GM19351 (cell line): ENCODE measurements around the gene ATP5ME.
"Not testable (repeated sequence)": the region's sequence is repeated elsewhere in the genome, so short reads cannot be mapped to it uniquely, and the experiment has no call there.

Experiments used
- ATAC-seq: cut with Tn5 transposase; IDR thresholded peaks from one replicate; pipeline ENCODE4 v1.9.1; 2021; ENCODE audit warnings: mild to moderate bottlenecking, moderate library complexity; ENCODE audit not compliant: unreplicated experiment

ATP5ME gene

DNA sequence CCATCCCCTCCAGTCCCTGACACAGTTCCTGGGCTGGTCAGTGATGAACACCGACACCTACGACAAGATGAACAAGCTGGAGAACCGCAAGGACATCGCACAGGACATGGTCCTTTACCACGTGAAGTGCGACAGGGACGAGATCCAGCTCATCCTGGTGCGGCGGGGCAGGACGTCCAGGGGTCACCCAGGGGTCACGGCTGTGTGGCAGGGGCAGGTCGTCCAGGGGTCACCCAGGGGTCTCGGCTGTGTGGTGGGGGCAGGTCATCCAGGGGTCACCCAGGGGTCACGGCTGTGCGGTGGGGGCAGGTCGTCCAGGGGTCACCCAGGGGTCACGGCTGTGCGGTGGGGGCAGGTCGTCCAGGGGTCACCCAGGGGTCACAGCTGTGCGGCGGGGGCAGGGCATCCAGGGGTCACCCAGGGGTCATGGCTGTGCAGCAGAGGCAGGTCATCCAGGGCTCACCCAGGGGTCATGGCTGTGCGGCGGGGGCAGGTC lies 16.7 kb downstream of the ATP5ME start:
- no peak for ATAC-seq

DNA sequence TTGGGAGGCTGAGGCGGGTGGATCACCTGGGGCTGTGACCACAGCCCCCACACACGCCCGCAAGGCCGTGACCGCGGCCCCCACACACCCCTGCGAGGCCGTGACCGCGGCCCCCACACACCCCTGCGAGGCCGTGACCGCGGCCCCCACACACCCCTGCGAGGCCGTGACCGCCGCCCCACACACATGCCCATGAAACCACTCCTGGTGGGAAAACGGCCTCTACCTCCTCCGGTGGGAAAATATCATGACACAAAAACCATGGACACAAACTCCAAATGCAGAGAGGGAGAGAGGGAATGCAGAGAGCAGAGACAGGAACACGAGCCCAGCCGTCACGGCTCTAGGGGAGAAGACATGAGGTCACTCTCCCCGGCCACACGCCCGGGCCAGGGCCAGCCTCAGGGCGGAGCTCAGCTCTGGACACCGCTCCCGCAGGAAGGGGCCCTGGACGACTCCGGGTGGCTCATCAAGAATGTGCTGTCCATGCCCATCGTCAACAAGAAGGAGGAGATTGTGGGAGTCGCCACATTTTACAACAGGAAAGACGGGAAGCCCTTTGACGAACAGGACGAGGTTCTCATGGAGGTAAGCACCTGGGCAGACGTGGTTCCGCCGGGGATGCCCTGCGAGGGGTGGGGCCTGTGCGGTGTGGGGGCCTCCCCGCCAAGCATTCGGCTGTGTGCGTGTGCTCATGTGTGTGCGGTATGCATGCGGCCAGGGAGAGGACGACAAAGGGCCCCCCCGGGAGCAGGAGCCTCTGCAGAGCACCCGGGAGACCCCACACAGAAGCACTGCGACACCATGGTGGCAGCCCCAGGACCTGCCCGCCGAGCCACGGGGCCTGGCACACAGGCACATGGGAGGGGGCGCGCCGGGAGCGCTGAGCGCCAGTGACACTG lies 17.4 kb downstream of the ATP5ME start:
- no peak for ATAC-seq

DNA sequence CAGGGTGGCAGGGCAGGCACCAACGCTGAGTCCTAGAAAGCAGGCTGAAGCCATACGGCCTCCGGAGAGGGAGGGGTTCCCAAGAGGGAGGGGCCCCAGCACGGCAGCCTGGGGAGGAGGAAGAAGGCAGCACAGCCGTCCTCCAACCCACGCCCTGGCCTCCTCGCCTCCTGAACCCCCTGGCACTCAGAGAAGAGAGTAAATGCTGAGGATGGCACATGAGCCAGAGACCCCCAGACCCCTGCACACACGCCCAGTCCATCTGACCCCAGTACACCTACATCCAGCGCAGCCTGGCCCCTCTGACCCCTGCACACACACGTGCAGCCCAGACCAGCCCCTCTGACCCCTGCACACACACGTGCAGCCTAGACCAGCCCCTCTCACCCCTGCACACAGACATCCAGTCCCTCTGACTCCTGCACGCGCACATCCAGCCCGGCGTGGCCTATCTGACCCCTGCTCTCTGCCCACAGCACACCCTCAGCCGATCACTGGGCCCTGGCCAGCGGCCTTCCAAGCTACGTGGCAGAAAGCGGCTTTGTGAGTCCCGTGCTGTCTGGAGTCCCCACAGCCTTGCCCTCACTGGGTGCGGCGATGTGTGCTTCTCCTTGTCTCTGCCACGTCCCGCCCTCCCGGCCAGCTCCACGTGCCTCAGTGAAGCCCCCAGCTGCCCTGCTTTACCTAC lies 18.5 kb downstream of the ATP5ME start:
- ATAC-seq = no peak

DNA sequence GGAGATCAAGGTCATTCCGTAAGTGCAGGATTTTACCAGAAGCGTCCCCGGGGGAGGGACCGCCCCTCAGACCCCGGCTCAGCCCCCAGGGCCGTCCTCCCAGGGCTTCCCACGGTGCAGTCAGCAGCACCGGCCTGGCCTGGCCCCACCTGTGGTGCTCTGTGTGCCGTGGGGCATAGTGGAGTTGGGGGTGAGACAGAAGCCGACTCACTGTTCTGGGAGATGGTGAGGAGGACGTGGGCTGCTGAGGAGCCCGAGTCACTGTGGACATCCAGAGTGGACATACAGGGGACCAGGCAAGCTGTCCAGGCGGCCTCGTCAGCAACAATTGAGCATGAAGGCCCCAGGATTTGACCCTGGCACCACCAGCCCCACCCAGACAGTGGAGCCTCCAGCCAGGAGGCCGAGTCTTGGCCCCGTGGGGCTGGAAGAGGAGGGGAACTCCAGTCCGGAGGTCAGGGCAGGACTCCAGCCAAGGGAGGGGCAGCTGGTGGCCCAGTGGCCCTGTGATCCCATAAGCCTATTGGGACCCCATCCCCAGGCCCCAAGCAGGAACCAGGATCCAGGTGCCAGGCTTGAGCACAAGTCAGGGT lies 19.1 kb downstream of the ATP5ME start:
- no peak for ATAC-seq

DNA sequence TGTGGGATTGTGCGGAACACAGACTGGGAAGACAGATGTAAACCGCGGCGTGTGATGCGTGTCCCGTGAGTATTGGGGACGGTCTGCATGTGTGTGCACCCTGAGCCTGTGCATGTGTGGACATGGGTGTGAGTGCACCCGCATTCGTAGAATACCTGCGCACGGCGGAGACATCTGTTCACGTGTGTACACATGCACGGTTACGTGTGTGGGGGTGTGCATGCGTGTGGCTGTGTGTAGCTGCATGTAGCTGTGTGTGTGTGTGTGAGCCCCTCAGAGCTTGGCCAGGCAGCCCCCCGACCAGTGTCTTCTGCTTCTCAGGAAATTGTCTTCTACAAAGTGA lies 19.6 kb downstream of the ATP5ME start:
- no peak for ATAC-seq

DNA sequence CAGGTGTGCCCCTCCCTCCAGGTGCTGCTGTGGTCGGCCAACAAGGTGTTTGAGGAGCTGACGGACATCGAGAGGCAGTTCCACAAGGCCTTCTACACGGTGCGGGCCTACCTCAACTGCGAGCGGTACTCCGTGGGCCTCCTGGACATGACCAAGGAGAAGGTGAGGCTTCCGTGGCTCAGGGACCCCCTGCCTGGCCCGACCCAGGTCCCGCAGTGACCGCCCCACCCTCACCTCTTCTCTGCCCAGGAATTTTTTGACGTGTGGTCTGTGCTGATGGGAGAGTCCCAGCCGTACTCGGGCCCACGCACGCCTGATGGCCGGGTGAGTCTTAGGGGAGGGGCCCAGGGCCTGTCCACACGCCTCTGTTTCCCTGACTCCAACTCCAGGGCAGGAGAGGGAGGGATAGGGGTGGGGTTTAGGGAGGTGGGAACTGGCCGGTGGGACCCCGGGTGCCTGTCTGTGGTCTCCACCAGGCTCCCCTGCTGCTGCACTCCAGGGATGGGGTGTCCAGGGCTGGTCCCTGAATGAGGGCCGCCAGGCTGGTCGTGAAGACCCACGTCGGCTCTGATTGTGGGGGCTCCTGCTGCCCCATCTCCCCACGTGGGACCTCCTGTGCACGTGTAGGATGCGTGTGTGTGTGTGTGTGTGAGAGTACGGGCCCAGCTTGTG lies 20.1 kb downstream of the ATP5ME start:
- no peak for ATAC-seq

DNA sequence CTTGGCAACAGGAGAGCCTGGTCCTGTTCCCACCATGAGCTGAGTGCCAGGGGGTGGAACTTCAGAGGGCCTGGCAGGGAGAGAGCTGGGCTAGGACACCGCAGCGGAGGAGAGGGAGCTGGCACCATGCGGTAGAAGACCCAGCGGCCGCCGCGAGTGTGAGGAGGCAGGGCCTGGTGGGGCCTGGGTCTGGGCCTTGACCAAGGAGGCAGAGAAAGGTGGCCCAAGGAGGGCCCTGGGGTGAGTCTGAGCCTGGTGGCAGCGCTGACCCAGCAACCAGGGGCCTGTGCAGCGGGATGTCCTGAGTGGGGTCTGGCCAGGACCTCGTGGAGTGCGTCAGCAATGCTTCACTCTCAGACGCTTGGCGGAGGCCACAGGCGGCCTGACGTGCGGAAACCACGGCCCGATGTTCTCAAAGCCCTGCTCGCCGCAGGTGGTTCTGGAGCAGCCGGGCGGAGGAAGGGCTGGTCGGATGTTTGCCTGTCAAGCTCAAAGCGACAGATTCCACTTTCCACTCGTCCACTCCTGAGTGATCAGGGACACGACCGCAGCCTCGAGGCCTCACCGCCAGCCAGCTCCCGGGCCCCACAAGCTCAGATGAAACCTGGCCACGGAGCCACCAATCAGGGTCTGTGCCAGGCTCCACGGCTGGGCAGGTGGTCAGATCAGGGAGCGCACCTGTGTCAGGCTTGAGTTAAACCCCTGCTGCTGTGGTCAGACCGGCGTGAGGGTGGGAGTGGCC lies 20.8 kb downstream of the ATP5ME start:
- ATAC-seq = no peak

DNA sequence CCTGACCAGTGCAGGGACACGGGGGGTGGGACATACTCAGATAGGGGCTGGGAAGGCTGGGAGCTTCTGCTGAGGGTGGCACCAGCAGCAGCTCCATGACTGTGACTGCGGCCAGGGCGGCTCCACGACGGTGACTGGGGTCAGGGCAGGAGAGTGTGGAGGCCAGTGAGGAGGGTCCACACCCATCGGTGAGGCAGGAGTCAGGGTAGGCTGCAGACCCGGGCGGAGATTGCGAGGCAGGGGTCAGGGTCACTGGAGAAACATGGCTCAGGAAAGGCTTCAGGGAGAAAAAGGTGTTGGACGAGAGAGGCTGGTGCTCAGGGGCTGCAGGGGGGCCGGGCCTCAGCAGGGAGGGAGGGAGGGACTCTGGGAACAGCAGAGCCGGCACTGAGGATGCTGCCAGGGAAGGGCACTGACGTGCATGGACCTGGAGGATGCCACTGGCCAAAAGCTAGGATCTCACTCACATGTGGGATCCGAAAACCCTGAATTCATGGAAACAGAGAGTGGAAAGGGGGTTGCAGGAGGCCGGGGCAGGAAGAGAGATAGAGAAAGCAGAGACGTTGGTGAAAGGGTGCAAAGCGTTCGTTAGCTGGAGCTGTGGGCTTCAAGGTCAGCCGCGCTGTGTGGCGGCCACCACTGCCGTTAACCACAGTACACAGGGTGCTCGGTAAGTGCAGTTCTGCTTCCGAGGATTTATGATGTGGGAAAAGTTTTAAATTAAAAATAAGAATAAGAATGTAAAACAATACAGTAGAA lies 22.0 kb downstream of the ATP5ME start:
- ATAC-seq = no peak

DNA sequence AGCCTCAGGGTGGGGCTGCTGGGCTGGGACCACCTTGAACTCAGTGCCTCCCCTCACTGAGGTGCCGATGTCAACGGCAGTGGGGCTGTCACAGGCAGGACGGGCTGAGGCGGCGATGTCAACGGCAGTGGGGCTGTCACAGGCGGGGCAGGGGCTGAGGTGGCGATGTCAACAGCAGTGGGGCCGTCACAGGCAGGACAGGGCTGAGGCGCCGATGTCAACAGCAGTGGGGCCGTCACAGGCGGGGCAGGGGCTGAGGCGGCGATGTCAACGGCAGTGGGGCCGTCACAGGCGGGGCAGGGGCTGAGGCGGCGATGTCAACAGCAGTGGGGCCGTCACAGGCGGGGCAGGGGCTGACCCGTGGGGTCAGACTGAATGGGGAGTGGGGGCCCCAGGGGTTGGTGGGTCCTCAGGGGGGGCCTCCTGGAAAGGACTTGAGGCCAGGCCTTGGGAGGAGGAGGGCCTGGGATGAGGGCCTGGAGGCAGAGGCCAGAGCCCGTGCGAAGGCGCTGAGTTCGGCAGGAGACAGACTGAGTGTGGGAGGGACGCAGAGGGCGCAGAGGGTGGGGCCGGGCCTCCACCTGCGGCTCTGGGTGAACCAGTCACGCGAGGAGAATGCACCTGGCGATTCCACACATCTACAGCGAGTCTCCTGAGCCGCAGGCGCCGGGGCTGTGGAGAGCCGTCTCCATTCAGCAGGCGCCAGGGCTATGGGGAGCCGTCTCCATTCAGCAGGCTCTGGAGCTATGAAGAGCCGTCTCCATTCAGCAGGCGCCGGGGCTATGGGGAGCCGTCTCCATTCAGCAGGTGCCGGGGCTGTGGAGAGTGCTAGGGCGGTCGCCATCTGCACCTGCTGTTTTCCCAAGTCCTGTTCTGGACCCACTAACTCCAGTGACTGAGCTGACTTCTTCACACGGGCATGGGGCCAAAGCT lies 22.9 kb downstream of the ATP5ME start:
- ATAC-seq = no peak

DNA sequence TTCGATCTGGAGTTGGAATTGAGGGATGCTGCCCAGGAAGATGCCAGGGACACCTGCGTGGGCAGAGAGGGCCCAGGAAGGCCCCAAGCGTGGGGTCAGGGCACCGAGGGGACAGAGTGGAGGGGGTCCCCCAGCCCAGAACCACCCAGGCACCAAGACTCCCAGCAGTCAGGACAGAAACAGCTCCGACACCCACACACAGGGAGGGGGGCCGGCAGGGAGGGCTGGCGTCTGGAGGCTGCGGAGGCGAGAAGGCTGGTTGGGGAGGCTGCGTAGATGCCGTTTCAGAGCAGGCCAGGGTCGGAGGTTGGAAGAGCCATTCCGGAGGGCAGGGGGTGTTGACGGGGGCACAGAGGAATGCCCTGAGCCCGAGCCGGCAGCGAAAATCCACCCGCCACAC lies 23.6 kb downstream of the ATP5ME start:
- no peak for ATAC-seq

DNA sequence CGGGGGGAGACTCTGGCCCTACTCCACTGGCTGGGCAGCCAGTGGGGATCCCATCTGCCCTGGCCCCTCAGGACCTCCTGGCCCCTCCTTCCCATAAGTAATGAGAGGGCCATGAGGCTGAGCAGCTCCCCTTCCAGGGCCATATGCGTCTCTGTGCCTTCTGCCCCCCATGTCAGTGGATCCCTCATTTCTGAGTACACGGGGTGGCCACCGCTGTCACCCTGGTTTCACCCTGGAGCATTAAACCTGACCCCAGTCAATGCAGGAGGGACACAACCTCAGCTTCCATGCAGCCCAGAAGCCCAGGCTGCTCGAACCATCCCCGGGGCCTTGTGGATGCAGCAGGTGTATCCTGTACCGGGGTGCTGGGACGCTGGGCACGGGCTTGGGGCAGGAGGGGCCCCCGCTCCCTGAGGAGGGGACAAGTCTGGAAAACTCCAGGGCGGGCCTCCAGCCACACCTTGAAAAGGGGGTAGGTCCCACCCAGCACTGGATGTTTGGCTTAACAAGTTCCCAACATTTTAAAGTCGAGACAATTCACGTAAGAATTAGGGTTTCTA lies 24.2 kb downstream of the ATP5ME start:
- ATAC-seq = no peak

DNA sequence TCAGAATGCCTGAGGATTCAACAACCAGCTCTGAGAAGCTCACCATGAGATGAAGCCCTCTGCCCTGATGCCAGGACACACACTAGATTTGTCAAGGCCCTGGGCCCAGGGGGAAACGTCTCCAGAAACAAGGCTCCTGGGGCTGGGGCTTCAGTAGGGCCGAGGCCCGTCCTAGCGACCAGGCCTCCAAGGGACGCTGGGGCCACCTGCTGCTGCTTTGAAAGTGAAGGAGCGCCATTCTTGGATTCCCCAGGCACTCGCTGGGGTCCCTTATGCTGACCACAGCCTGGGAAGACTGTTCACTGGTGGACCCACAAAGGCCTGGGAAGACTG lies 24.8 kb downstream of the ATP5ME start:
- no peak for ATAC-seq

DNA sequence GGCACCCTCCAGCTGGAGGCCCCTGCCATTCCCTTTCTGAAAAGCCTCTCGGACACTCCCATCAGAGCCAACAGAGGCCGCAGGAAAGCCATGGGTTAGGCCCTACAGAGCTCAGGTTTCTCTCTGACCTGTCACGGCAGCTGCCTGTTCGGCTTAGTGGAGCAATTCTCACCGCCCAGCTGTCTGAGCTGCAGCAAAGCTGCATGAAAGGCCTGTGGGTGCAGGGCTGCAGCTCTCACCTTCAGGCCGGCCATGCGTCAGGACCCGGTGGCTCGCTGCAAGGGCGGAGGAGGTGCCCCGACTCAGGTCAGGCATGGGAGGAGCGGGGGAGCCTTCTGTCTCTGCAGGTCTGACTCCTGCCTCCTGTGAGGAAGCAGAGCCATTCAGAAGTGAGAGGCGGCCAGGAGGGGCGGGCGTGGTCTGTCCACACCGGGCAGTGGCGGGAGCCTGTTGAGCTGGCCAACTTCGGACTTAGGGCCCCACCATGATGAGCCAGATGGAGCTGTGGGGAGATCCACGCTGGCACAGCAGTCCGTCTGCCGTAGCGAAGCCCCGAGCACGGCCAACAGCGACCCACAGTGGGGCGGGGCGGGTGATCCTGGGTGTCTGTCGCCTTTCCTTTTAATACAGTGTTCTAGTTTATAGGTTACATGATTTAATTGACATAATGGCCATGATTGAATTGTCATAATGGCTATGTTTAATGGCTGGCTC lies 25.3 kb downstream of the ATP5ME start:
- no peak for ATAC-seq

DNA sequence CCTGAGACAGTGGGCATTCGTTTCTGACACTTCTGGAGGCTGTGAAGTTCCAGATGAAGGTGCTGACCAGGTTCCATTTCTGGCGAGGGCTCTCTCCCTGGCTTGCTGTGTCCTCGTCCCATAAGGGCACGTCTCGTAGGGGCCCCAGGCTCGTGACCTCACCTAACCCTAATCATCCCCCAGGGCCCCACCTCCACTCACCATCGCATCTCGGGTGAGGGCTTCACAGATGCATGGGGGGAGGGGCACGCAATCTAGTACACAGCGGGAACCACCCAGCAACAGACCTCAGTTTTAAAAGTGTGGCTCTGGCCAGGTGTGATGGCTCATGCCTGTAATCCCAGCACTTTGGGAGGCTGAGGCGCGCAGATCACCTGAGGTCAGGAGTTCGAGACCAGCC lies 26.6 kb downstream of the ATP5ME start:
- no peak for ATAC-seq

DNA sequence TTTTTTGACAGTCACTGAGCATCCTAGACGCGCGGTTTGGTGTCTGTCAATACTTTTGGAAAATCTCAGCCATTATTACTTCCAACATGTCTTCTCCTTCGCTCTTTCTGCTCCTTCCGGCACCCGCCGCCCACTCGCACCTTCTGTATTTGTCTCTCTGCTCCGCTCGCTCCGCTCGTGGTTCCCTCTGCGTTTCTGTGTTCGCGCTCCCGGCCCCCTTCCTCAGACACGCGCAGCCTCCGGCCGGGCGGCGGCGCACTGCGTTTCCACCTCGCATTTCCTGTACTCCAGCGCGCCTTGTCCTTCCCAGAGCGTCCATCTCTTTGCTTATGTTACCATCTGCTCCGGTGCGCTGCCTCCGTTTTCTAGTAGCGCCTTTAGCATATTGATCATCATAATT lies 27.6 kb downstream of the ATP5ME start:
- no peak for ATAC-seq

DNA sequence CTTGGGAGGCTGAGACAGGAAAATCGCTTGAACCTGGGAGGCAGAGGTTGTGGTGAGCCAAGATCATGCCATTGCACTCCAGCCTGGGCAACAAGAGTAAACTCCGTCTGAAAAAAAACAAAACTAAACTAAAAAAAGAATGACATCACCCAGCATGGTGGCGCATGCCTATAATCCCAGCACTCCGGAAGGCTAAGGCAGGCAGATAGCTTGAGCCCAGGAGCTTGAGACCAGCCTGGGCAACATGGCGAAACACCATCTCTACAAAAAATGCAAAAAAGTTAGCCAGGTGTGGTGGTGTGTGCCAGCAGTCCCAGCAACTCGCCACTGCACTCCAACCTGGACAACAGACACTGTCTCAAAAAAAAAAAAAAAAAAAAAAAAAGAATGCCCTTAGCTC lies 31.7 kb downstream of the ATP5ME start:
- not testable (repeated sequence) for ATAC-seq

DNA sequence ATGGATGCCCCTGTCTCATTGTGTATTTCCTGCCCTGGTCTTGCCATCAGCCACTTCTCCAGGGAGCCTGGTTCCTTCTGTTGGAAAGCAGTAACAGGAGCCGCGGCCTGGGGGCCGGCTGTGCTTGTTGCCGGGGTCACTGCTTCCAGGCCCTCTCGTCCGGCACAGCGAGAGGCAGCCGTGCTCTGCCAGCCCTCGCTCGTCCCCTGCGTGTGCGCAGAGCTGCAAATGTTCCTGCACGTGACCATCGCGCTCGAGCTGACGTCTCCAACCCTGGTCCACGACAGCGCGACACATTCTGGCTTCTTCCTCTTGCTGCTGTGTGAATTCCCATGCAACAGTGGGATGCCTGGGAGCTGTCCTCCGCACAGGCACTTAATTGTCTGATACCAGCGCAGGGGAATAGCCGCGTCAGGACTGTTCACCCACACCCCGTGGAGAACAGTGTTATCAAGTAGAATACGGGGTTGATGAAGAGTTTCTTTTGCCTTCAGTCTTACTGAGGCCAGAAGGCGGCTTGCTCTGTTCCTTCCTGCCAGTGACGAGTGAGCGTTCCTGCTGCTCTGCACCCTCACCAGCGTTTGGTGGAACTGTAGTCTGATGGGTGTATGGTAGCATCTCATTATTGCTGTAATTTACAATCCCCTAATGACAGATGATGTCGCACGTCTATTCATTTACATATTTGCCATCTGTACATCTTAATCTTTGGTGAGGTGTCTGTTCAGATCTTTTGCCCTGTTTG lies 36.4 kb downstream of the ATP5ME start:
- ATAC-seq = no peak
